Activated gamma-delta T cell (primary cell): Measurements from ENCODE around the gene NUBP1.

Source experiments
- DNase-seq: peaks from one replicate; lab custom pipeline; 2025; lab: John Stamatoyannopoulos, UW

The NUBP1 gene

DNA sequence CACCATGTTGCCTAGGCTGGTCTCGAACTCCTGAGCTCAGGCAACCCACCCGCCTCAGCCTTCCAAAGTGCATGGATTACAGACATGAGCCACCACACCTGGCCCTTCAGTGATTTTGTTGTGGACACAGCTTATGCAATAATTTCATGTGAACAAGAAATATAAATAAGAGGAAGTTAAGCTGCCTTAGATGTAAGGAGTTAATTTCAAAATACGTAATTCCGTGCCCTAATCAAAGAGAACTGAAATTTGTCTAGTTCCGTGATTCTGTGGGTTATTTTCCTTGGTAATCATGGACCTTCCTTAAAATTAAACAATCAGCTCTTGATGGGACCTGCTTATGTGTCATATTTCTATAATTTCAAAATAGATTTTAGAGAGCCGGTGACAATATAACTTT lies 63.1 kb downstream of the NUBP1 start:
- DNase-seq, result no peak

DNA sequence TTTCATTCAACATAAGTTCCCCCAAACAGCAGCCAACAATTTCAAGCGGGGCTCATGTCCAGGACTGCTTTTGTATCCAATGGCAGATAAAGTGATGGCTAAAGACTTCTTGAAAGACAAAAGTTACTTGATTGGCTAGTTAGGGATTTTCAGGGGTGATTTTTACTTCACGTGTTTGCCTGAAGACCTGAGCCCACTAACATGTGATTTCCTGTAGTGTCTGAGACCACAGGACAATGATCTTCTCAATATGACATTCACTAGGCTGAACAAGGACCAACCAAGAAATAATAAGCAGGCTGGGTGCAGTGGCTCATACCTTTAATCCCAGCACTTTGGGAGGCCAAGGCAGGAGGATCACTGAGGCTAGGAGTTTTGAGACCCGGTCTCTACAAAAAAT lies 64.6 kb downstream of the NUBP1 start:
- DNase-seq, result no peak

GRCh38 chr16:10808850-10809249 lies 65.2 kb downstream of the NUBP1 start:
- no peak for DNase-seq

- no peak for DNase-seq
Measured at GRCh38 chr16:10809706-10810105, 66.1 kb downstream of the NUBP1 start.

DNA sequence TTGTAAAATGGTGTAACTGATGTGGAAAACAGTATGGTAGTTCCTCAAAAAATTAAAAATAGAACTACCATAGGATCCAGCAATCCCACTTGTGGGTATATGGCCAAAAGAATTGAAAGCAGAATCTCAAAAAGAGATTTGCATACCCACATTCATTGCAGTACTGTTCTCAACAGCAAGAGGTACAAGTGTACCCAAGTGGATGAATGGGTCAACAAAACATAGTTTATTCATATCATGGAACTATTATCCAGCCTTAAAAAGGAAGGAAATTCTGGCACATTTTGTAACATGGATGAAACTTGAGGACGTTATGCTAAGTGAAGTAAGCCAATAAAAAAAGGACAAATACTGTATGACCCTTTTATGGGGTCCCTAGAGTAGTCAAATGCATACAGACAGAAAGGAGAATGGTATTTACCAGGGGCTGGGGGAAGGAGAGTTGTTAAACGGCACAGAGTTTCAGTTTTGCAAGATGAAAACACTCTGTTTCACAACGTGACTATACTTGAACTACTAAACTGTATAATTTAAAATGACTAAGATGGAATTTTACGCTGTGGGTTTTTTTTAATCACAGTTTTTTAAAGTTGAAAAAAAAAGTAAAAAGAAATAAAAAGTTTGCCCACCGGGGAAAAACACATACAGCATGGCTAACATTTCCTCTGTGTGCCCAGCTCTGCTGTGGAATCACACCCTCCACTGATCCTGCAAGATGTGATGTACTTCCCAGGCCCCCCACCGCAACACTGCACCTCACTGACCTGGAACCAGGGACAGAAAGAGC lies 68.9 kb downstream of the NUBP1 start:
- no peak for DNase-seq

- no peak for DNase-seq
Measured at GRCh38 chr16:10813099-10813455, 69.4 kb downstream of the NUBP1 start.

- DNase-seq, result no peak
Measured at GRCh38 chr16:10817514-10817913, 73.9 kb downstream of the NUBP1 start.

- no peak for DNase-seq
Measured at GRCh38 chr16:10817963-10818941, 74.6 kb downstream of the NUBP1 start, which contains the start of gene TVP23A. Gene TVP23A (minus strand): TSS chr16:10818794. CDS start chr16:10818493, 301 bp downstream.
